ENCODE measurements around the gene CDH11.

Gene CDH11

DNA sequence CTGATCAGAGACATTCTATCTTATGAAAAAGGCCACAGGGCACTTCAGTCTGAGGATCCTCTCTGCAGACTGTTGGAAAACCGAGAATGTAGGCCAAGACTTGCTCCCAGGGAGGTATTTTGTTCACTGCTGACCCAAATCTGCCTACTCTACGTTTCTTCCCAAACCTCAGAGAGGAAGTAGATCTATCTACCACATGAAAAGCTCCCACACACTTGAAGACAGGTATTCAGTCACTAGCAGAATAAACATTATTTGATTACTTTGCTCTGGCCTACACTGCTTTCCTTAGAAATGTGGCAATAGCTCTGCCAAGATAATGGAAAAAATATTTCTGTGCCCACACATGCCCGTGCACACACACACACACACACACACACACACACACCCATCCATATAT, 164.6 kb downstream of the CDH11 start:
- Histone ChIP-seq H3K4me1 (ENCODE audit: control insufficient read depth, insufficient read depth, low read depth, low read length) (no peaks in the 10 kb centered on the region), H3K4me2 (ENCODE audit: low read length, poor library complexity, severe bottlenecking) (no peak overlapping the region), H3K9me3 (ENCODE audit: control insufficient read depth, low read length) (no peaks in the 10 kb centered on the region), H2BK120ac (ENCODE audit: low read depth, low read length) (no peak overlapping the region), H3K36me3 (ENCODE audit: control insufficient read depth in 1 of 2, insufficient read depth in 2 of 2, low read depth in 1 of 2, low read length in 2 of 2) (peaks cover 3 to 82% of the 10 kb centered on the region in 2 experiments), H3K79me1 (replicated peaks; ENCODE audit: low read length, poor library complexity, severe bottlenecking) (no peaks in the 10 kb centered on the region), H3K27ac (ENCODE audit: low read length, poor library complexity, severe bottlenecking) (no peak overlapping the region), H3K9ac (ENCODE audit: low read length) (no peak overlapping the region), H3K4me3 (ENCODE audit: insufficient read depth in 1 of 2, low read depth in 1 of 2, low read length in 2 of 2) (no peak overlapping the region), H4K8ac (ENCODE audit: low read length) (no peak overlapping the region), H4K91ac (ENCODE audit: low read length) (no peak overlapping the region), H3K14ac (ENCODE audit: low read length in 2 of 2) (no peak overlapping the region), H2AK5ac (ENCODE audit: low read length, severe bottlenecking) (no peak overlapping the region), H2BK15ac (ENCODE audit: low read depth, poor library complexity, severe bottlenecking) (no peak overlapping the region), H2BK5ac (ENCODE audit: low read depth, low read length, poor library complexity, severe bottlenecking) (no peak overlapping the region), H3K27me3 (ENCODE audit: control insufficient read depth in 1 of 2, insufficient read depth in 1 of 2, low read length in 2 of 2) (no peaks in the 10 kb centered on the region), H3K18ac (ENCODE audit: low read depth in 1 of 2, low read length in 2 of 2) (no peak overlapping the region), H2BK12ac (ENCODE audit: low read length in 2 of 2) (peak overlapping the region in 1 of 2 experiments; percentile 32), H3K4ac (ENCODE audit: low read depth in 1 of 2, low read length in 2 of 2) (no peak overlapping the region), H2AFZ (ENCODE audit: low read depth, low read length) (no peak overlapping the region), H3K23ac (ENCODE audit: low read length in 2 of 2) (no peak overlapping the region)
- 77% methylated on average over 3 of the region's 3 CpGs for WGBS
- DNase-seq = no peak

DNA sequence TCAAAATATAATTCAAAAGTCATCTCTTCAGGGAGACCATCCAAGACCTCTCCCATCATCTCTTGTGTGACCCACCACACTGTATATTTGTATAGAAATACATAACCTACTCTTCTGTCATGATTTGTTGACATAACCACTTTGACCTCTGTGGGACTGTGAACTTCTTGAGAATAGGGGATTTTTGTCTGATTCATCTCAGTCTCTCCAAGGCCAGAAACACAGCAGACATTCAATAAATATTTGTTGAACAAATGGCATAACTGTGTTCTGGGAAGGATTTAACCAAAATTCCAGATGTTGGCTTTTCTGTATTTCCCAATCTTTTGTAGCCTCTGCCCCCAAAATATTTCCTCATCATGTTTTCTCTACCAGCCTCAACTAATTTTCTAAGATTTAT, 169.7 kb downstream of the CDH11 start:
- DNase-seq = peak; percentile 93
- Histone ChIP-seq H2AFZ (ENCODE audit: low read depth, low read length) (no peak overlapping the region), H2BK12ac (ENCODE audit: low read length in 2 of 2) (no peak overlapping the region)

DNA sequence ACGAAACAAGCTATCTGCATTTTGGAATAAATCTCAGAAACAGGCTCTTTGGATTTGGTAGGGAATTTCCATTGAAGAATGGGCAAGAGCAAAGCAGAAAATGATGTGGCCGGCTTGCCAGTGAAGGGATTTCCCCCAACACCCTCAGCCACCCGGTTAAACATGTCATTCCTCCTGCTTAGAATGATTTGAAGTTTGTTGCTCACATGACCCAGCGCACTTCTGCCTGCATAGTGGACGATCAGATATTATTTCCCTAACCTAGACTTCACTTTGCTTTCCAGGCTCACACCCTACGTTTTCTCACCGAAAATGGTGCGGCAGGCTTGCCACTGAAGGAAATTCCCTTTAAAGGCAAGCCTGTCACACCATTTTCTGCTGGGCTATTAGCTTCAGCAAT, 170.7 kb downstream of the CDH11 start:
- H3K4me1 ChIP-seq (ENCODE audit: control insufficient read depth, insufficient read depth, low read depth, low read length) = no peaks in the 10 kb centered on the region
- no peak overlapping the region for H3K27ac ChIP-seq (ENCODE audit: low read length, poor library complexity, severe bottlenecking)
- H2BK5ac ChIP-seq (ENCODE audit: low read depth, low read length, poor library complexity, severe bottlenecking) = no peak overlapping the region
- no peak overlapping the region for H3K14ac ChIP-seq (ENCODE audit: low read length in 2 of 2)
- peak overlapping the region in 1 of 2 experiments; percentile 84 for H2BK12ac ChIP-seq (ENCODE audit: low read length in 2 of 2)
- H3K23ac ChIP-seq (ENCODE audit: low read length in 2 of 2) = no peak overlapping the region
- peaks cover 14 to 81% of the 10 kb centered on the region in 2 experiments for H3K36me3 ChIP-seq (ENCODE audit: control insufficient read depth in 1 of 2, insufficient read depth in 2 of 2, low read depth in 1 of 2, low read length in 2 of 2)
- H3K4me2 ChIP-seq (ENCODE audit: low read length, poor library complexity, severe bottlenecking) = no peak overlapping the region
- H2BK120ac ChIP-seq (ENCODE audit: low read depth, low read length) = no peak overlapping the region
- no peak overlapping the region for H2AFZ ChIP-seq (ENCODE audit: low read depth, low read length)
- no peak overlapping the region for H4K8ac ChIP-seq (ENCODE audit: low read length)
- H3K18ac ChIP-seq (ENCODE audit: low read depth in 1 of 2, low read length in 2 of 2) = peak overlapping the region in 1 of 2 experiments; percentile 78
- H2BK15ac ChIP-seq (ENCODE audit: low read depth, poor library complexity, severe bottlenecking) = no peak overlapping the region
- H3K79me1 ChIP-seq (replicated peaks; ENCODE audit: low read length, poor library complexity, severe bottlenecking) = no peaks in the 10 kb centered on the region
- H2AK5ac ChIP-seq (ENCODE audit: low read length, severe bottlenecking) = no peak overlapping the region
- no peak overlapping the region for H4K91ac ChIP-seq (ENCODE audit: low read length)
- H3K4me3 ChIP-seq (ENCODE audit: insufficient read depth in 1 of 2, low read depth in 1 of 2, low read length in 2 of 2) = no peak overlapping the region
- no peaks in the 10 kb centered on the region for H3K27me3 ChIP-seq (ENCODE audit: control insufficient read depth in 1 of 2, insufficient read depth in 1 of 2, low read length in 2 of 2)
- WGBS = 92% methylated on average over 8 of the region's 8 CpGs
- no peaks in the 10 kb centered on the region for H3K9me3 ChIP-seq (ENCODE audit: control insufficient read depth, low read length)
- DNase-seq = peak; percentile 26
- peak overlapping the region in 1 of 2 experiments; percentile 2 for H3K4ac ChIP-seq (ENCODE audit: low read depth in 1 of 2, low read length in 2 of 2)
- no peak overlapping the region for H3K9ac ChIP-seq (ENCODE audit: low read length)

More for the DNA sequence above, 169.7 kb downstream of the CDH11 start:
- H3K23ac ChIP-seq (ENCODE audit: low read length in 2 of 2) = no peak overlapping the region
- peaks cover 14 to 81% of the 10 kb centered on the region in 2 experiments for H3K36me3 ChIP-seq (ENCODE audit: control insufficient read depth in 1 of 2, insufficient read depth in 2 of 2, low read depth in 1 of 2, low read length in 2 of 2)
- H2BK5ac ChIP-seq (ENCODE audit: low read depth, low read length, poor library complexity, severe bottlenecking) = no peak overlapping the region
- H3K4me1 ChIP-seq (ENCODE audit: control insufficient read depth, insufficient read depth, low read depth, low read length) = no peaks in the 10 kb centered on the region
- no peak overlapping the region for H3K9ac ChIP-seq (ENCODE audit: low read length)
- no peak overlapping the region for H3K4ac ChIP-seq (ENCODE audit: low read depth in 1 of 2, low read length in 2 of 2)
- H3K27me3 ChIP-seq (ENCODE audit: control insufficient read depth in 1 of 2, insufficient read depth in 1 of 2, low read length in 2 of 2) = no peaks in the 10 kb centered on the region
- H3K4me2 ChIP-seq (ENCODE audit: low read length, poor library complexity, severe bottlenecking) = no peak overlapping the region
- no peak overlapping the region for H4K8ac ChIP-seq (ENCODE audit: low read length)
- no peak overlapping the region for H3K18ac ChIP-seq (ENCODE audit: low read depth in 1 of 2, low read length in 2 of 2)
- no peak overlapping the region for H2BK120ac ChIP-seq (ENCODE audit: low read depth, low read length)
- no peaks in the 10 kb centered on the region for H3K9me3 ChIP-seq (ENCODE audit: control insufficient read depth, low read length)
- no peak overlapping the region for H2AK5ac ChIP-seq (ENCODE audit: low read length, severe bottlenecking)
- no peaks in the 10 kb centered on the region for H3K79me1 ChIP-seq (replicated peaks; ENCODE audit: low read length, poor library complexity, severe bottlenecking)
- no peak overlapping the region for H2BK15ac ChIP-seq (ENCODE audit: low read depth, poor library complexity, severe bottlenecking)
- no peak overlapping the region for H3K14ac ChIP-seq (ENCODE audit: low read length in 2 of 2)
- no peak overlapping the region for H3K4me3 ChIP-seq (ENCODE audit: insufficient read depth in 1 of 2, low read depth in 1 of 2, low read length in 2 of 2)
- H3K27ac ChIP-seq (ENCODE audit: low read length, poor library complexity, severe bottlenecking) = no peak overlapping the region
- H4K91ac ChIP-seq (ENCODE audit: low read length) = no peak overlapping the region

DNA sequence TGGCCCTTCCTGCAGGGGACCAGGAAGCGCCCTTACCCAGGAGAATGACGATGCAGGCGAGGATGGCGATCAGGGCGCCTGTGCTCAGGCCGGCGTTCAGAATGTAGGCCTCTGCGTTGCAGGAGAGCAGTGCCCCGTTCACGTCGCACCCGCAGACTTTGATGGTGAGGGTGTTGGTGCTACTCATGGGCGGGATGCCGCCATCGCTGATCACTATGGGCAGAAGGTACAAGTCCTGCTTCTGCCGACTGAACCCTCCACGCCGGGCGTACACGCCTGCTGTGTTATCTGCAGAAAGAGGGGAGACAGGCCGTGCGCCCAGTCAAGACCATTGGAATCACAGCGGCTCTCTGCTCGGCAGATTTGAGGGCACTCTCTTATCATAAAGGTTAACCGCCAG, 171.1 kb downstream of the CDH11 start:
- H3K18ac ChIP-seq (ENCODE audit: low read depth in 1 of 2, low read length in 2 of 2) = peak overlapping the region in 1 of 2 experiments; percentile 22
- H3K4ac ChIP-seq (ENCODE audit: low read depth in 1 of 2, low read length in 2 of 2) = no peak overlapping the region
- no peaks in the 10 kb centered on the region for H3K9me3 ChIP-seq (ENCODE audit: control insufficient read depth, low read length)
- over 99% methylated on average over 25 of the region's 25 CpGs for WGBS
- H3K4me3 ChIP-seq (ENCODE audit: insufficient read depth in 1 of 2, low read depth in 1 of 2, low read length in 2 of 2) = no peak overlapping the region
- H3K4me1 ChIP-seq (ENCODE audit: control insufficient read depth, insufficient read depth, low read depth, low read length) = no peaks in the 10 kb centered on the region
- H3K23ac ChIP-seq (ENCODE audit: low read length in 2 of 2) = no peak overlapping the region
- no peak for DNase-seq
- H2BK15ac ChIP-seq (ENCODE audit: low read depth, poor library complexity, severe bottlenecking) = no peak overlapping the region
- H3K27ac ChIP-seq (ENCODE audit: low read length, poor library complexity, severe bottlenecking) = no peak overlapping the region
- H4K8ac ChIP-seq (ENCODE audit: low read length) = no peak overlapping the region
- H3K14ac ChIP-seq (ENCODE audit: low read length in 2 of 2) = peak overlapping the region in 1 of 2 experiments; percentile 14
- H3K27me3 ChIP-seq (ENCODE audit: control insufficient read depth in 1 of 2, insufficient read depth in 1 of 2, low read length in 2 of 2) = no peaks in the 10 kb centered on the region
- H3K36me3 ChIP-seq (ENCODE audit: control insufficient read depth in 1 of 2, insufficient read depth in 2 of 2, low read depth in 1 of 2, low read length in 2 of 2) = peaks cover 14 to 81% of the 10 kb centered on the region in 2 experiments
- H3K4me2 ChIP-seq (ENCODE audit: low read length, poor library complexity, severe bottlenecking) = no peak overlapping the region
- no peak overlapping the region for H2BK5ac ChIP-seq (ENCODE audit: low read depth, low read length, poor library complexity, severe bottlenecking)
- H3K79me1 ChIP-seq (replicated peaks; ENCODE audit: low read length, poor library complexity, severe bottlenecking) = no peaks in the 10 kb centered on the region
- H2BK12ac ChIP-seq (ENCODE audit: low read length in 2 of 2) = peak overlapping the region in 1 of 2 experiments; percentile 8
- H2BK120ac ChIP-seq (ENCODE audit: low read depth, low read length) = no peak overlapping the region
- H3K9ac ChIP-seq (ENCODE audit: low read length) = no peak overlapping the region
- H4K91ac ChIP-seq (ENCODE audit: low read length) = peak overlapping the region; percentile 1
- H2AK5ac ChIP-seq (ENCODE audit: low read length, severe bottlenecking) = no peak overlapping the region
- H2AFZ ChIP-seq (ENCODE audit: low read depth, low read length) = no peak overlapping the region

Data from mesenchymal stem cell (in vitro differentiated cells and primary cell).